Neutrophil (primary cell): Measurements from ENCODE around the gene CRTC2.
"Not testable (repeated sequence)": the region's sequence is repeated elsewhere in the genome, so short reads cannot be mapped to it uniquely, and the experiment has no call there.

Experiments
- H3K27ac ChIP-seq: fragments of 200-600 bp; sonication (generic); 2 replicates; pipeline ENCODE4 v1.5.1; 2016; ENCODE audit warnings: mild to moderate bottlenecking, moderate library complexity
- H3K27me3 ChIP-seq: fragments of 200-600 bp; sonication (generic); 2 replicates; pipeline ENCODE4 v1.6.0; 2016; ENCODE audit warnings: mild to moderate bottlenecking
- H3K36me3 ChIP-seq: fragments of 200-600 bp; sonication (generic); 2 replicates; pipeline ENCODE4 v1.5.1; 2017
- H3K4me1 ChIP-seq, 2 experiments: fragments of 200-600 bp in 1 of 2; sonication (generic) in 1 of 2; 1 replicate in 1 of 2; 2 replicates in 1 of 2; pipeline versions ENCODE4 v1.5.1 to v1.6.1; 2013 to 2016; ENCODE audit warnings: low read depth in 1 of 2, low read length in 1 of 2, mild to moderate bottlenecking in 1 of 2, moderate library complexity in 1 of 2; ENCODE audit not compliant: control insufficient read depth in 1 of 2, insufficient read depth in 1 of 2
- H3K4me3 ChIP-seq, 2 experiments: fragments of 200-600 bp in 1 of 2; sonication (generic) in 1 of 2; 1 replicate in 1 of 2; 2 replicates in 1 of 2; pipeline ENCODE4 v1.5.1; 2013 to 2016; ENCODE audit warnings: low read depth in 1 of 2, low read length in 1 of 2, mild to moderate bottlenecking in 1 of 2, moderate library complexity in 1 of 2
- H3K9me3 ChIP-seq: fragments of 200-600 bp; sonication (generic); 2 replicates; pipeline ENCODE4 v1.5.1; 2016
- CTCF ChIP-seq: fragments of 200-600 bp; sonication (generic); IDR thresholded peaks from 2 replicates; pipeline ENCODE4 v1.5.1; 2016; ENCODE audit warnings: antibody characterized with exemption

Gene CRTC2

GRCh38 chr1:153908071-153908470, 50.3 kb downstream of the CRTC2 start:
- no peaks in the 10 kb centered on the region for H3K4me1 ChIP-seq
- H3K9me3 ChIP-seq, result no peaks in the 10 kb centered on the region
- H3K27ac ChIP-seq, result peak overlapping the region; percentile 13
- no peak overlapping the region for H3K4me3 ChIP-seq
- TF ChIP-seq CTCF, result no peak
- H3K27me3 ChIP-seq, result no peaks in the 10 kb centered on the region
- peaks cover 11% of the 10 kb centered on the region for H3K36me3 ChIP-seq

- no peaks in the 10 kb centered on the region for H3K27me3 ChIP-seq
- H3K36me3 ChIP-seq, result peaks cover 11% of the 10 kb centered on the region
- TF ChIP-seq CTCF, result no peak
- no peaks in the 10 kb centered on the region for H3K9me3 ChIP-seq
- no peak overlapping the region for H3K27ac ChIP-seq
- no peaks in the 10 kb centered on the region for H3K4me1 ChIP-seq
- no peak overlapping the region for H3K4me3 ChIP-seq
These were observed 51.3 kb downstream of the CRTC2 start for GRCh38 chr1:153907134-153907533.

- no peaks in the 10 kb centered on the region for H3K9me3 ChIP-seq
- peaks cover 11% of the 10 kb centered on the region for H3K36me3 ChIP-seq
- H3K27ac ChIP-seq, result no peak overlapping the region
- no peaks in the 10 kb centered on the region for H3K4me1 ChIP-seq
- no peaks in the 10 kb centered on the region for H3K27me3 ChIP-seq
- no peak for TF ChIP-seq CTCF
- no peak overlapping the region for H3K4me3 ChIP-seq
These were observed 52.0 kb downstream of the CRTC2 start for GRCh38 chr1:153906396-153906795.

GRCh38 chr1:153905908-153906307, 52.5 kb downstream of the CRTC2 start:
- H3K27ac ChIP-seq, H3K27me3 ChIP-seq, H3K4me3 ChIP-seq: not testable (repeated sequence)

GRCh38 chr1:153903841-153904455, 54.5 kb downstream of the CRTC2 start:
- Histone ChIP-seq H3K9me3 (no peaks in the 10 kb centered on the region), H3K27me3 (no peaks in the 10 kb centered on the region), H3K4me1 (no peaks in the 10 kb centered on the region), H3K4me3 (no peak overlapping the region), H3K27ac (no peak overlapping the region), H3K36me3 (peaks cover 23% of the 10 kb centered on the region)
- no peak for TF ChIP-seq CTCF

More at GRCh38 chr1:153905908-153906307, 52.5 kb downstream of the CRTC2 start:
- peaks cover 11% of the 10 kb centered on the region for H3K36me3 ChIP-seq
- not testable (repeated sequence) for H3K4me1 ChIP-seq, H3K9me3 ChIP-seq

GRCh38 chr1:153899509-153899908, 58.9 kb downstream of the CRTC2 start:
- Histone ChIP-seq H3K9me3 (no peaks in the 10 kb centered on the region), H3K27me3 (no peaks in the 10 kb centered on the region), H3K36me3 (peaks cover 42% of the 10 kb centered on the region), H3K4me3 (no peak overlapping the region), H3K4me1 (no peaks in the 10 kb centered on the region), H3K27ac (no peak overlapping the region)
- no peak for TF ChIP-seq CTCF
